NCI-H146 treated with DMSO at 0.1 percent for 48 hours (cell line): ENCODE data around the gene OR14C36.
"Not testable (repeated sequence)": the region's sequence is repeated elsewhere in the genome, so short reads cannot be mapped to it uniquely, and the experiment has no call there.

Source experiments
- DNase-seq: peaks from one replicate; lab custom pipeline; 2025; ENCODE audit not compliant: unreplicated experiment; lab: John Stamatoyannopoulos, UW

OR14C36 gene, protein sequence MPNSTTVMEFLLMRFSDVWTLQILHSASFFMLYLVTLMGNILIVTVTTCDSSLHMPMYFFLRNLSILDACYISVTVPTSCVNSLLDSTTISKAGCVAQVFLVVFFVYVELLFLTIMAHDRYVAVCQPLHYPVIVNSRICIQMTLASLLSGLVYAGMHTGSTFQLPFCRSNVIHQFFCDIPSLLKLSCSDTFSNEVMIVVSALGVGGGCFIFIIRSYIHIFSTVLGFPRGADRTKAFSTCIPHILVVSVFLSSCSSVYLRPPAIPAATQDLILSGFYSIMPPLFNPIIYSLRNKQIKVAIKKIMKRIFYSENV

DNA sequence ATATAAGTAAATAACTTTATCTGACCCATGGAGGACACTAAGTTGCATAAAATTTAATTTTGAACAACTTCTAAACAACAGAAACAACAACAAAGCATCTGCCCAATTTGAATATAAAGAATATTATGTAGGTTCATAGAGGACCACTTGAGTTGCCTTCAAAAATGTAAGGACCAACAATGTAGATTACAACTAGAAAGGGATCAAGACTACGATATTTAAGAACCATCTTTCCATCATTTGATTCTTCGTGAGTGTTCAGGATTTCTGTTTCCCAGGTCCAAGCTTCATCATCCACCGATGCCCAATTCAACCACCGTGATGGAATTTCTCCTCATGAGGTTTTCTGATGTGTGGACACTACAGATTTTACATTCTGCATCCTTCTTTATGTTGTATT, at the start of gene OR14C36:
OR14C36 (plus strand) TSS at position 301 of the 400 bp plus-strand sequence; CDS start at position 301, 0 bp downstream.
- DNase-seq: no peak

DNA sequence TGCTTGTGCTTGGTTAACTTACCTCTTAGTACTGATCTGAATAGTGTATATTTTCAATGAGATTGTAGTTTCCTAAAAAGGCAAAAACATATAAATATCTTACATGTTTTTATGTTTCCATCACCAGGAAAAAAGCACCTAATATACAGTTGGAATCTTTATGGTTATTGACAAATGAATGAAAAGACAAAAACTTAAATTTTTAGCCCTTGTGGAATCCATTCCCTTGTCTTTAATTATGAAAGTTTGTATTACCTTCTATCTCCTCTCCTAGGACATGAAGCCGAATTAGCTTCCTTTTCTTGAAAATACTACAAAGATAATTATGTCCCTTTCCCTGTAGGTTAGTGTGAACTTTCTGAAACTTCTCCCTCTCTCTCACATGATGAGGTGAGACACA, 45.3 kb upstream of the OR14C36 start, which contains the start of gene OR2T12:
OR2T12 (minus strand) TSS at position 101 of the 400 bp plus-strand sequence. CDS start 7,846 bp downstream, outside the sequence.
- DNase-seq: no peak

DNA sequence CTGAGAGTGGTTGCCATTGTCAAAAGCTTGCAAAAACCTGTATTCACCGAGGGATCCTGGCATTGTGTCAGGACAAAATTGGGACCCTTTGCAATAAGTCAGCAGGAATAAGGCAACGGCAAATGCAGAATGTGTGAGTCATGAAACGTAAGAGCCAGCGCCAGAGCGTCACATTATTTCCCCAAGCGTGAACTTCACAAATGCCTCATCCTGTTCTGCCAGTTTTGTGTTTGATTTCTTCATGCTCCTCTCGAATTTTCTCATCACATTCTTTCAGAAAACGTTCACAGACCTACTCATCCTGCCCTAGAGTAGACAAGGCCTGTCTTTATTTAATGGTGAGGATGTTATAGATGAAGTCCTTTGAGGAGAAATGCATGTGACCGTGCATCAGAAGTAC, 42.9 kb upstream of the OR14C36 start:
- DNase-seq: not testable (repeated sequence)

DNA sequence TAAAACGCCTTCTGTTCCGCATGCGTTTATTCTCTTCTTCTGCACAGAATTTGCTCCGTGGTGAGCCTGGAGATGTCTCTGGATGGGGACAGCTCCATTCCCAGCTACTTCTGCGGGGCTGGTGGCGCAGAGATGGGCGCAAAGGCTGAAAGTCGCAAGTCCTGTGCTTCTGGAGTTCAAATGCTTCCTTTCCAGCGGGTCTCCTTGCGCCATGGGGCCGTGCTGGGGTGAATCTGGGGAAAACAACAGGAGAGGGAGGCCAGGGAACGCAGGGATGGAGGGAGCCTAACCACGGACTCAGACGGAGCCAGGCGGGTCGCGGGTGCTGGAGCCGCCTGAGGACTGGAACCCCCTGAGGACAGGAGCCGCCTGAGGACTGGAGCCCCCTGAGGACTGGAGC, 42.5 kb upstream of the OR14C36 start:
- no peak for DNase-seq

DNA sequence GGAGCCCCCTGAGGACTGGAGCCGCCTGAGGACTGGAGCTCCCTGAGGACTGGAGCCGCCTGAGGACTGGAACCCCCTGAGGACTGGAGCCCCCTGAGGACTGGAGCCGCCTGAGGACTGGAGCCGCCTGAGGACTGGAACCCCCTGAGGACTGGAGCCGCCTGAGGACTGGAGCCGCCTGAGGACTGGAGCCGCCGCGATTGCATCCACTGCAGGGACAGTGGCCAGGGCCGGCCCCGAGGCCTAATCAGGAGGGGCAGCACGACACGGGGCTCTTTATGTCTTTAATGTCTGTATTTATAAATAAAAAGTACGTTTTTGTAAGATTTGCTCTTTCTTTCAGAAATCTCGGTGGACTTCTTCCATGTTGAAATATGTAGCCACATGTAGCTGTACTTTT, 41.8 kb upstream of the OR14C36 start:
- not testable (repeated sequence) for DNase-seq

DNA sequence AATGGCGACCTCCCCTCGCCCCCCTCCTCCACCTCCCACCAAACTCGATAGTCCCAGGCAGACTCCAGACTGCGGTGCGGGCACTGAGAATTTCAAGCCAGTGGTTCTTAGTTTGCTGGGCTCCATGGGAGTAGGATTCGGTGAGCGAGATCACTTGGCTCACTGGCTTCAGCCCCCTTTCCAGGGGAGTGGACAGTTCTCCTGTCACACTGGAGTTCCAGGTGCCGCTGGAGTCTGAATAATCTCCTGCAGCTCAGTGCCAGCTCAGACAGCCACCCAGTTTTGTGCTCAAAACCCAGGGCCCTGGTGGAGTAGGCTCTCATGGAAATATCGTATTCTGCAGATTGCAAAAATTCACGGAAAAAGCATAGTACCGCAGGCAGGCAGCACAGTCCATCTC, 31.8 kb upstream of the OR14C36 start:
- DNase-seq: no peak

DNA sequence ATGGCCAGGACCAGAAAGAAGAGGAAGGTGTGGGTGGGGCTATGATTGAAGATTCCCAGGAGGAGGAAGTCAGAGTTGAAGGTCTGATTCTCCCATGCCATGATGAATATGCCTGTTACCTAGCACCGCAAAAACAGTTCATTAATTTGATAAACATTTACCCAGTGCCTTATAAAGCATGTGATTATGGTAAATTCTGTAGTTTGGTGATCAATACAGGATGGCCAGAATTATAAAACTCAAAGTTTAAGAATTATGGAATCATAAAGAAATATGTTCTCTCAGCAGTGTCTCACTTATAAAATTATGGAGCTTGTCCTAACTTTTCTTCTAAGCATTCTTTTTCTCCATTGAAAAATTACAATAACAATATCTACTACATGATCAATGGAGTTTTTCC, 24.1 kb upstream of the OR14C36 start, which contains the start of gene OR2M7:
OR2M7 (minus strand) TSS at position 101 of the 400 bp plus-strand sequence; CDS start at position 101, 0 bp downstream.
- no peak for DNase-seq

DNA sequence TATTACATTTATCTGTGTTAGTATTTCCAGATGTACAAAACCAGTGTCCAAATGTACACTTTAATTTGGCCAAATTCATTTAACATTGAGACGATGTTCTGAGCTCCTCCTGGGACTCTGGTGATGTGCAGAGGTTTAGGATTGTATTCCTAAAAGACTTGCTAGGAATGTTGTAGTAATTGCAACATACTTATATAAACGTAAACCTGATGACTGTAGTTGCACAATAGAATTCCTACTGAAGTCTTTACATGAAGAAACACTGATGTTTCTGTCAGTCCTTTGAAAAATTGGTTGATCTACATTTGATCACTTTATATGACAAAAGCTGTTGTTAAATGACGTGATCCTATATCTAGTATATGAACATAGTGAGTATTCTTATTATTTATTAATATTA, 5.1 kb upstream of the OR14C36 start:
- no peak for DNase-seq

DNA sequence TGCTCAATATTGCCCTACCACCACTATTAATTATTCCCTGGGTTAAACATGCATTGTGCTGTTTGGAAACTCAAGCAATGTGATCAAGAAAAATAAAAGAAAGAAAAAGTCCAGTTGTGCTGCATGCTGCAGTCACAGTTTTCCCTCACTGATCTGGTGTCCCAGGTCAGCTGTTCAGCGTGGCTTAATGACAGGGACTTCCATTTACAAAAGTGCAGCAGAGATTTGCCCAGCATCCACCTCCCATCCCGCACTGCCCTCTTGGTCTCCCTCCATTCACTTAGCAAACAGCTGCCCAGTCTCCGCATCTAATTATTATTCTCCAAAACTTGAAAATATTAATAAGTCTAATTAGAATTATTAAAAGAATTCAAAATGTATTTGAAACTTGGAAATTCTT, 10.8 kb downstream of the OR14C36 start:
- DNase-seq: no peak

DNA sequence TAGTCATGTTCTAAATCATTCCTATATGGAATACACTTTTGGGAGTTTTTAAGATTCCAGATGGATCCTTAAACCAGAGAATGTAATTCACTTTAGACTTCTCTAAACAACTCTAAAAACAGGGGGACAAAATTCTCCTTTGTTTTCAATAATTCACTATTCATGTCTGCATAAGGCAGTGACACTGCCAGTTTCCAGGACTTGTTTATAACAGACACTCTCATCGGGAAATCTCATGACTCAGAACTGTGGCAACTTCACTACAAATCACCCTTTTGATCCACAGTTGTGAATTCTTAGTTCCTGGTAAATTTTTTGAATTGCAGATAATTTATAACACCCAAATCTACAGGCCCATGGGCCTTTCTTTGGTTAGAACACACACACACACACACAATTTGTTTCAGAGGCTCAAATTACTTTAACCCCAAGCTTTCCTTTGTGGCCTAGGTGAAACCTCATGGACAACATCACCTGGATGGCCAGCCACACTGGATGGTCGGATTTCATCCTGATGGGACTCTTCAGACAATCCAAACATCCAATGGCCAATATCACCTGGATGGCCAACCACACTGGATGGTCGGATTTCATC, 12.6 kb downstream of the OR14C36 start, which contains the start of gene OR2T4:
OR2T4 (plus strand) TSS at position 545 of the 595 bp plus-strand sequence; CDS start at position 545, 0 bp downstream.
- DNase-seq: no peak

DNA sequence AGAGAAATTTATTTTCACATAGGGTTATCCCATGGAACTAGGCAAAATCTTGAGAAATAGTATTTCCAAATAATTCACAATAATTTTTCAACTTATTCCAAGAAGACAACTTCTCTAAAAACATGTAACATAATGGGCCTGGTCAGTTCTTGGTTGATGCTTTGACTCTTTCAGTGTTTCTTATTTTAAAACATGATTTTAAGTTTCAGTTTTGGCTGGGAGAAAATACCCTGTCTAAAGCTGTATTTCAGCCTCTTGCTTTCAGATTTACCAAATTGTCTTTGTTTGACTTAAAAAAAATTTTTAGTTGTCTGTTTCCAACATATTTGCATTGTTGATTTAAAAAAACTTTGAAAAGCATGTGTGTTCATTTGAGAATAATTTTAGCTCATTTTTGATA, 18.0 kb downstream of the OR14C36 start:
- no peak for DNase-seq

DNA sequence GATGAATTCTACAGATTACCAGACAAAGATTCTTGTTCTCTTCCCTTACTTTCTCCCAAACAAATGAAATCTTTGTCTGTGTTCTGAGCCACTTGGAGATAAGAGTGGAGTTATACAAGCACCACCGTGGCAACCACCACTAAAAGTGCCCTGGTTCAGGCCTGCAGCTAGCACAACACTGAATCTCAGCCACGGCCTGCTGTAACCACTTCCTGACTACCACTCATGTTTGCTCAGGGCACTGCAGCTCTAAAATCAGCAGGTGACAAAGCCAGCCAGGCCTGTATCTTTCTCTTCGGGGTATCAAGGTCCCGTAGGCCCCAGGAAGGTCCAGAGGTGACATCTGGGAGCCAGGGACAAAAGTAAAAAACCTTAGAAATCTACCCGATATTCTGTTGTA, 23.8 kb downstream of the OR14C36 start:
- no peak for DNase-seq

DNA sequence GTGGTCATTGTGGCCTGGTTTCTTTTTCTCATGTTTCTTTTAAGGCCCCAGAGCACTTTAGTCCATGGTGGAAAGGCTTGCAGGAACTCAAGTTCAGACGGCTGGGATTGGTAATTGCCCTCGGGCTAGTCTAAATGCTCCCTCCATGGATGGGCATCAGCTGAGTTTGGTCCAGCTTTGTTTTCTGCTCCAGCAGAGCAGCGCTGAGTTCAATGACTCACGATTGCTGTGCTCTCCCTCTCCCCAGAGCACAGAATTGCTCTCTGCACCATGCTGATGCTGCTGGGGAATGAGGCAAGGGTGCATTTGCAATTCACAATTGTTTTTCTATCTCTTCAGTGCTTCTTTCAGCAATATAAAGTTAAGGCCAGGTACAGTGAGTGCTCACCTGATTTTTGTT, 25.2 kb downstream of the OR14C36 start:
- no peak for DNase-seq

DNA sequence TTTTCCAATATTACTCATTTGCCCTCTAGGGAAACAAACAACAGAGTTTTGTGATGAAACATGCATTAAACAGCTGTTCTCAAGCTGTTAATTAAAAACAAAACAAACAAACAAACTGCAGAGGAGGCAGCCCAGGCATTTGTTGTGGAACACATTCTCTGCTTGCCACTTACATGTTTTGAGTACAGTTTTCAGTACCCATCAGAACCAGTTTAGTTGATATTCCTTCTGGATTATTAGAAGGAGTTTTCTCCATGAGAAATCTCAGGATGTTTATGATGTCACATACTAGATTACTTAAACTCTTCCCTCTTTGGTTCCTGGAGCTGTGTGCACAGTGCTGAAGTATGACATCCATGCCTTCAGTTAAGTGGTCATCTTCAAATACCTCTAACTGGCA, 26.9 kb downstream of the OR14C36 start, which contains the start of gene OR2T6:
OR2T6 (plus strand) TSS at position 301 of the 400 bp plus-strand sequence. CDS start 11,863 bp downstream, outside the sequence.
- DNase-seq: no peak

DNA sequence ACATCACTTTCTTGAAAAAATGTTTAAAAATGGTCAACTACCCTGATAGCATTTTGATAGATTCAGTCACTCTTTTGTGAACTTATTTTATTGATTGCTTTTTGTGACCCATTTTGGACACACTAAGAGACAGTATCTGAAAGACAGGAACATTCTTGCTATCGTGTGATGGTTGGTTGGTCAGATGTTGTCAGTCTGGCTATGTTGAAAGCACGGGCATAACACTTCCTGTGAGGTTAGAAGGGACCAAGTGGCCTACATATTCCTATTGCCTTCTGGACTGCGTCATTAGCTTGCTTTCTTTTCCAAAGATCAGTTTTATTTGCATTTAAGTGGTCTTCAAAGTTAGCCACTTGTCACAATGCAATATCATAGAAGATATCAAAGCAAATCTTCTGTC, 28.3 kb downstream of the OR14C36 start:
- DNase-seq: no peak

DNA sequence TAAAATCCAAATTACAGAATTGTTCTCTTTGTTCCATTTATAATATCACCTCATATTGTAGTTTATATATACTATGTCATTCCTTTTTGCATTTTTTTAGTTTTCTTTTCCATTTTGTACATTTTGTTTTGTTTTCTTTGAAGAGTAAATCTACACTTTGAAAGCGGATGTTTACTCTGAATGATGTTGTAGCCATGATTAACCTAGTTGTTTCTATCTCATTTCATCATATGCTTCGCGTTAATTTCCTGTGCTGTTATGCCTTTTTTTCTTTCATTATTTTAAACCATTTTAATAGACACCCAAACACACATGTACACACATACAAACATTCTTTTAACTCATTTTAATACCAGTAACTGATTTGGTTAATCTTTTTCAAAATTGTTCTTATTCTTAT, 32.3 kb downstream of the OR14C36 start:
- DNase-seq: no peak

DNA sequence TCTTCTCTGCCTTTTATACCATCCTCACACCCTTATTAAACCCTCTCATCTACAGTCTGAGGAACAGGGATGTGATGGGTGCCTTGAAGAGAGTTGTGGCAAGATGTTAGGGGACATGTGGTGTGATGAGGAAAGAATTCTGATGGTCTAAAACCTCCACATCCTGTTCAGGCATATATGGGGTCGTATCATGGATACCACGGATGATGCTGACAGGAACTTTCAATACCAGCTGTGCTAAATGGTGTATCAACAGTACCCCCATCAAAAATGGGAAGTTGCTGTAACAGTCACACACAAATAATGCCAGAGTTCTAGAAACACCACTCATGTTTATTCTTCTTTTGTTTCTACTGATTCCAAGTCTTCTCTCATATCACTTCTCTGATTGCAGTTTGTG, 39.9 kb downstream of the OR14C36 start:
- no peak for DNase-seq

DNA sequence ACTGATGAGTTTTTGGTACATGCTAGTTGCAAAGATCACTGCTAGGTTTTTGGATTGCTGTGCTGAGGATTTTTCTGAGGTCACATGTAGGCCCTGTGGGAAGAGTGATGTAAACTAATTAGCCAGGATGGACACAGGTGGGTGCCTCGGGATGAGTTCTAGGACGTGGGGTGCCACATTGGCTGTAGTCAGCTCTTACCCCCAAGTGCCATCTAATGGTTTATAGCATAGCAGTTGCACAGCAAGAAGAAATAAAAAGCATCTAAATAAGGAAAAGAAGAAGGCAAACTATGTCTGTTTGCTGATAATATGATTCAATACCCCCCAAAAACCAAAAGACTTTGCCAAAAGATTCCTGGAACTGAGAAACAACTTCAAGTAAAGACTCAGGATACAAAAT, 44.5 kb downstream of the OR14C36 start:
- no peak for DNase-seq
